Large intestine (tissue), 12 donors: ENCODE data around the gene PYDC2. TPM values are rescaled to one million over a fixed set of nuclear protein-coding genes. Genes with fewer than 3 reads are reported as not detected.

Experiments
- DNase-seq, 2 donors: peaks; one replicate each; pipeline versions ENCODE4 v3.0.0 to v3.0.0-alpha.2; 2013
- H3K27ac ChIP-seq: one replicate; pipeline ENCODE4 v1.5.1; 2013; ENCODE audit warnings: low read length
- H3K27me3 ChIP-seq: 2 replicates; pipeline ENCODE4 v1.6.1; 2013; ENCODE audit warnings: low read length; ENCODE audit not compliant: control insufficient read depth, insufficient read depth
- H3K36me3 ChIP-seq: 2 replicates; pipeline ENCODE4 v1.6.1; 2013; ENCODE audit warnings: low read length; ENCODE audit not compliant: control insufficient read depth, insufficient read depth
- H3K4me1 ChIP-seq: one replicate; pipeline ENCODE4 v1.6.1; 2013; ENCODE audit warnings: low read length; ENCODE audit not compliant: control insufficient read depth, insufficient read depth
- H3K4me3 ChIP-seq: one replicate; pipeline ENCODE4 v1.5.1; 2013; ENCODE audit warnings: low read length
- H3K9me3 ChIP-seq: one replicate; pipeline ENCODE4 v1.6.1; 2013; ENCODE audit warnings: mild to moderate bottlenecking, low read depth, low read length, moderate library complexity; ENCODE audit not compliant: control insufficient read depth
- WGBS: methylation state at CpG from one replicate; pipeline ENCODE4 v1.1.5; 2013; ENCODE audit warnings: low lambda C conversion rate; ENCODE audit not compliant: insufficient coverage; 5-methylcytosine and 5-hydroxymethylcytosine counted together
- long read RNA-seq, 11 donors: transcript quantifications; one replicate each; lab custom pipeline, GENCODE V29; 2026
- polyA plus RNA-seq: library from polyadenylated mRNA; unstranded; fragments of 120-200 nt; gene quantifications from one replicate; pipeline ENCODE4 v1.2.1, GENCODE V29; 2013

PYDC2 gene
- polyA plus RNA-seq, result not detected
- long read RNA-seq, donor 1, result 0 reads
- long read RNA-seq, donor 2, result 0 reads
- long read RNA-seq, donor 3, result 0 reads
- long read RNA-seq, donor 4, result 0 reads
- long read RNA-seq, donor 5, result 0 reads
- long read RNA-seq, donor 6, result 0 reads
- long read RNA-seq, donor 7, result 0 reads
- long read RNA-seq, donor 8, result 0 reads
- long read RNA-seq, donor 9, result 0 reads
- long read RNA-seq, donor 10, result 0 reads
- long read RNA-seq, donor 11, result 0 reads

DNA sequence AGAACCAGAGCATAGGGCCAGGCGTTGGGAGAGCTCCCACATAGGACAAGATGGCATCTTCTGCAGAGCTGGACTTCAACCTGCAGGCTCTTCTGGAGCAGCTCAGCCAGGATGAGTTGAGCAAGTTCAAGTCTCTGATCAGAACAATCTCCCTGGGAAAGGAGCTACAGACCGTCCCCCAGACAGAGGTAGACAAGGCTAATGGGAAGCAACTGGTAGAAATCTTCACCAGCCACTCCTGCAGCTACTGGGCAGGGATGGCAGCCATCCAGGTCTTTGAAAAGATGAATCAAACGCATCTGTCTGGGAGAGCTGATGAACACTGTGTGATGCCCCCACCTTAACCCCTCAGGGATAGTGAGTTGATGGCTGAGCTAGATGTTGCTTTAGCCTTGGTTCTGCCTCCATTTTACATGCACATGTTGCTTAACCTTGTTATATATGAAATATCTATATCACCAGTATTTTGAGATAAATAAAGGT lies at the start of gene PYDC2:
Gene PYDC2 (plus strand): TSS at position 51 of the 483 bp plus-strand sequence. CDS start 0 bp downstream, at position 51.
- Histone ChIP-seq H3K27me3 (no peaks in the 10 kb centered on the region), H3K36me3 (no peaks in the 10 kb centered on the region), H3K4me3 (no peak within 1 kb of the TSS), H3K27ac (no peak within 1 kb of the TSS), H3K9me3 (no peaks in the 10 kb centered on the region), H3K4me1 (no peaks in the 10 kb centered on the region)
- no CpG with 5 or more reads among the region's 3 CpGs for WGBS
- no peak for DNase-seq

GRCh38 chr3:191412759-191413158 lies 48.2 kb upstream of the PYDC2 start:
- H3K4me1 ChIP-seq, result no peaks in the 10 kb centered on the region
- H3K4me3 ChIP-seq, result no peak overlapping the region
- H3K27ac ChIP-seq, result no peak overlapping the region
- WGBS, result no CpG with 5 or more reads among the region's 1 CpG
- peaks cover 4% of the 10 kb centered on the region for H3K9me3 ChIP-seq
- no peaks in the 10 kb centered on the region for H3K36me3 ChIP-seq
- H3K27me3 ChIP-seq, result no peaks in the 10 kb centered on the region
- no peak for DNase-seq

DNA sequence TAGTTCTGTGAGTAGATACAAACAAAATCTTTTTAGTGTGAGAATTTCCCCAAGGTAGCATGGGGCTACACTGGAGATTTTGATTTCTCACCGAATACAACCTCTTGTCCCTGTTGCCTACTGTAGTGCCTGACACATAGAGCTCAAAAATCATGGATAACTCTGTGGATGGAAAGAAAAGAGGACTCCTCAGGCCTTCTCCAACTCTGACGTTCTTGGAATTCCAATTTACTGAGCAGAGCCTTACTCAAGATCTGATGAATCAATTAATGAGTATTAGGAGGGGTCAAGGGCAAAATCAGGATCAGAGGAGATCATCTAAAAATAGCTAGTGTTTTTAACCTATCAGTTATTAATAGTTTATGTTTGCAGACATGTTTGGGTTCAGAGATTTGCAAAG lies 46.7 kb upstream of the PYDC2 start:
- DNase-seq, result no peak
- Histone ChIP-seq H3K27ac (no peak overlapping the region), H3K36me3 (no peaks in the 10 kb centered on the region), H3K9me3 (peaks cover 4% of the 10 kb centered on the region), H3K27me3 (no peaks in the 10 kb centered on the region), H3K4me1 (no peaks in the 10 kb centered on the region), H3K4me3 (no peak overlapping the region)
- 50% methylated on average over 1 of the region's 2 CpGs for WGBS

DNA sequence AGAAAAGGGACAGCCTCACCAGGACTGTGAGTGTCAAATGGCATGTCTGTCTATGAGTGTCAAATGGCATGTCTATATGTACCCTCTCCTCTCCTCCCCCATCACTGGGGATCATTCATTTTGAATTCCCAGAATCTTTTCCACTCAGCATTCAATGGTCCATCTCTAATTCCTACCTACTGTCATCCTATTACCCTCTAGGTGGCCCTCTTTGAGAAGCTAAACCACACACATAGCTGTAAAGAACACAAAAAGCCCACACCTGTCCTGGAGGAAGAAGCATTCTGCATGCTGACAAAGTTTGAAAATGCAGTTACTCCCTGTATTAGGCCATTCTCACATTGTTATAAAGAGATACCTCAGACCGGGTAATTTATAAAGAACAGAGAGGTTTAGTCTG lies 46.2 kb upstream of the PYDC2 start:
- no peak for DNase-seq
- H3K27me3 ChIP-seq, result no peaks in the 10 kb centered on the region
- H3K36me3 ChIP-seq, result no peaks in the 10 kb centered on the region
- no peaks in the 10 kb centered on the region for H3K4me1 ChIP-seq
- WGBS, result no CpG with 5 or more reads among the region's 1 CpG
- H3K9me3 ChIP-seq, result peaks cover 4% of the 10 kb centered on the region
- H3K4me3 ChIP-seq, result no peak overlapping the region
- no peak overlapping the region for H3K27ac ChIP-seq

DNA sequence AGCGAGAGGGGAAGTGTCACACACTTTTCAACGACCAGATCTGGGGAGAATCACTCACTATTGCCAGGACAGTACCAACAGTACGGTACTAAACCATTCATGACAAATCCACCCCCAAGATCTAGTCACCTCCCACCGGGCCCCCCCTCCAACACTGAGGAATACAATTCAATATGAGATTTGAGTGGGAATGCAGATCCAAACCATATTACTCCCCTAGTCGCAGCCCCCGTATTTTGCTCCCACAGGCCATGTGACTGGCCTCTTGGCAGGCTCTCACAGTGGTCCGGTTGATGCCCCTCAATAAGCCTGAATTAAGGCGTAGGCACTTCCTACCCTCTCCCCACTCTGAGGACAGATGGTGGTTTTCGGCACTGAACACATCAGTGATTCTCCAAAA lies 45.4 kb upstream of the PYDC2 start:
- peaks cover 4% of the 10 kb centered on the region for H3K9me3 ChIP-seq
- H3K4me1 ChIP-seq, result no peaks in the 10 kb centered on the region
- no peaks in the 10 kb centered on the region for H3K36me3 ChIP-seq
- H3K27me3 ChIP-seq, result no peaks in the 10 kb centered on the region
- WGBS, result no CpG with 5 or more reads among the region's 9 CpGs
- DNase-seq, result no peak
- H3K27ac ChIP-seq, result no peak overlapping the region
- H3K4me3 ChIP-seq, result no peak overlapping the region

- H3K4me3 ChIP-seq, result no peak overlapping the region
- H3K27me3 ChIP-seq, result no peaks in the 10 kb centered on the region
- no peaks in the 10 kb centered on the region for H3K36me3 ChIP-seq
- no peak for DNase-seq
- H3K9me3 ChIP-seq, result no peaks in the 10 kb centered on the region
- WGBS, result no CpG with 5 or more reads among the region's 6 CpGs
- H3K4me1 ChIP-seq, result no peaks in the 10 kb centered on the region
- H3K27ac ChIP-seq, result no peak overlapping the region
Observed at GRCh38 chr3:191417457-191417729, 43.6 kb upstream of the PYDC2 start.

GRCh38 chr3:191420771-191421170 lies 40.2 kb upstream of the PYDC2 start:
- DNase-seq, result no peak
- no peak overlapping the region for H3K4me3 ChIP-seq
- no peak overlapping the region for H3K27ac ChIP-seq
- H3K9me3 ChIP-seq, result no peaks in the 10 kb centered on the region
- H3K36me3 ChIP-seq, result no peaks in the 10 kb centered on the region
- 100% methylated on average over 1 of the region's 2 CpGs for WGBS
- no peaks in the 10 kb centered on the region for H3K27me3 ChIP-seq
- no peaks in the 10 kb centered on the region for H3K4me1 ChIP-seq

- no peak overlapping the region for H3K4me3 ChIP-seq
- H3K4me1 ChIP-seq, result no peaks in the 10 kb centered on the region
- no peaks in the 10 kb centered on the region for H3K27me3 ChIP-seq
- no peaks in the 10 kb centered on the region for H3K36me3 ChIP-seq
- DNase-seq, result no peak
- no peak overlapping the region for H3K27ac ChIP-seq
- no peaks in the 10 kb centered on the region for H3K9me3 ChIP-seq
- WGBS, result no CpG with 5 or more reads among the region's 3 CpGs
Observed at GRCh38 chr3:191424881-191425280, 36.1 kb upstream of the PYDC2 start.

GRCh38 chr3:191425322-191425734 lies 35.6 kb upstream of the PYDC2 start:
- 100% methylated on average over 1 of the region's 11 CpGs for WGBS
- no peak overlapping the region for H3K27ac ChIP-seq

DNA sequence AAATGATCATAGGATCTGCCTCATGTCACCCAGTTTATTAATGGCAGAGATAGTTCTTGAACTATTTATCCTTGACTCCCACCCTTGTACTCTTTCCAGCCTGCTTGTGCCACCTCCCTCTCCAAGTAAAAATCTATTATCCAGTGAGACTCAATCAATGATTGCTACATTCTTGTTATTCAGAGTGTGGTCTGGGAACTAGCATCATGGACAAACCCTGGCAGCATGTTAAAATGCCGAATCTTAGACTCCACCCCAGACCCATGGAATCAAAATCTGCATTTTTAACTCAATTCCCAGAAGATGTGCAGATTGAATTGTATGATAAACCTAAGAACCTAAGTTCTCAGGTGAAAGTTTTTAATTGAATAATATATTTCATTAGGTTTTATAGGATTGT lies 34.7 kb upstream of the PYDC2 start:
- WGBS, result 100% methylated on average over 1 of the region's 1 CpG
- Histone ChIP-seq H3K9me3 (no peaks in the 10 kb centered on the region), H3K27me3 (no peaks in the 10 kb centered on the region), H3K4me3 (no peak overlapping the region), H3K4me1 (no peaks in the 10 kb centered on the region), H3K36me3 (no peaks in the 10 kb centered on the region), H3K27ac (no peak overlapping the region)
- no peak for DNase-seq

More at GRCh38 chr3:191425322-191425734, 35.6 kb upstream of the PYDC2 start:
- Histone ChIP-seq H3K9me3 (no peaks in the 10 kb centered on the region), H3K36me3 (no peaks in the 10 kb centered on the region), H3K4me1 (no peaks in the 10 kb centered on the region), H3K4me3 (no peak overlapping the region), H3K27me3 (no peaks in the 10 kb centered on the region)
- DNase-seq, result no peak

DNA sequence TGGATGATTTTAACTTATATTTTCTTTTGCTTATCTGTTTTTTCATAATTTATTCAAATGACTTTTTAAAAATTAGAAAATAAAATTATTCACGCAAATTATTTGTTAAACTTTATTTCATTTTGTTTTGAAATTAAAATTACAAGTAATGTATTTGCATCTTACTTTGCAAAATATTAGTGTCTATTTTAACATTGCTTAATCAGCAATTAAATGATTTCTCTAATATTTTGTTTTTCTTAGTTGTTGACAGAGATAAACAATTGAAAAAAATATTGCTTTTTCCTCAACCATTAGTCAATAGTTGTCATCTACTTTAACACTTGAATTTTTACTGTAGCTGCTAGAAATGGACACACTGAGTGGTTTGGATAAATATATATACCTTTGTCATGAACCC lies 32.8 kb upstream of the PYDC2 start:
- H3K4me3 ChIP-seq, result no peak overlapping the region
- H3K9me3 ChIP-seq, result no peaks in the 10 kb centered on the region
- H3K4me1 ChIP-seq, result no peaks in the 10 kb centered on the region
- no peak overlapping the region for H3K27ac ChIP-seq
- no peak for DNase-seq
- H3K27me3 ChIP-seq, result no peaks in the 10 kb centered on the region
- H3K36me3 ChIP-seq, result no peaks in the 10 kb centered on the region
- WGBS, result 100% methylated on average over 1 of the region's 1 CpG
